Thoracic aorta (tissue), 2 donors: ENCODE measurements around the gene GPR31. TPM values are rescaled to one million over a fixed set of nuclear protein-coding genes. Genes with fewer than 3 reads are reported as not detected.

Experiments used
- ATAC-seq: fragments of 150-250 bp; one replicate; pipeline ENCODE4 v1.8.0; 2017; ENCODE audit warnings: low read depth; ENCODE audit not compliant: insufficient number of reproducible peaks, low FRiP score
- DNase-seq: peaks from one replicate; pipeline ENCODE4 v3.0.0-alpha.2; 2020; ENCODE audit warnings: low spot score
- H3K27ac ChIP-seq, 2 donors: fragments of 200-600 bp; sonication (generic); 1 replicate in 1 of 2; 2 replicates in 1 of 2; pipeline ENCODE4 v1.5.1; 2016; ENCODE audit warnings: mild to moderate bottlenecking in 2 of 2, moderate library complexity in 2 of 2
- H3K27me3 ChIP-seq: fragments of 200-600 bp; sonication (generic); replicated peaks from 2 replicates; pipeline ENCODE4 v1.6.0; 2016; ENCODE audit warnings: mild to moderate bottlenecking; ENCODE audit not compliant: insufficient read depth
- H3K36me3 ChIP-seq: fragments of 200-600 bp; sonication (generic); one replicate; pipeline ENCODE4 v1.5.1; 2016
- H3K4me1 ChIP-seq, 2 donors: fragments of 200-600 bp; sonication (generic); 1 replicate in 1 of 2; 2 replicates in 1 of 2; pipeline versions ENCODE4 v1.5.1 to v1.6.0; 2016; ENCODE audit warnings: low read depth in 2 of 2, mild to moderate bottlenecking in 1 of 2; ENCODE audit not compliant: control insufficient read depth in 1 of 2
- H3K4me3 ChIP-seq: fragments of 200-600 bp; sonication (generic); 2 replicates; pipeline ENCODE4 v1.5.1; 2016; ENCODE audit warnings: mild to moderate bottlenecking
- H3K9me3 ChIP-seq: fragments of 200-600 bp; sonication (generic); 2 replicates; pipeline ENCODE4 v1.5.1; 2016
- CTCF ChIP-seq: fragments of 200-600 bp; sonication (generic); IDR thresholded peaks from one replicate; pipeline ENCODE4 v1.5.1; 2019; ENCODE audit warnings: antibody characterized with exemption
- total RNA-seq, 2 donors: library from RNA; depleted of rRNA; stranded (reverse); fragments of >200 nt; gene quantifications; one replicate each; pipeline versions ENCODE4 v1.1.0 to v1.2.3, GENCODE V29; 2016

The GPR31 gene
- total RNA-seq, 2 donors from 2014 or later: not detected

- DNase-seq (no peak), ATAC-seq (no peak)
- Histone ChIP-seq H3K27me3 (no peaks in the 10 kb centered on the region), H3K9me3 (no peaks in the 10 kb centered on the region), H3K4me1 (no peaks in the 10 kb centered on the region), H3K36me3 (no peaks in the 10 kb centered on the region), H3K27ac (no peak overlapping the region), H3K4me3 (no peak overlapping the region)
- no peak for TF ChIP-seq CTCF
These were observed 11.6 kb downstream of the GPR31 start for GRCh38 chr6:167146135-167146534.

GRCh38 chr6:167145461-167145860, 12.3 kb downstream of the GPR31 start:
- Histone ChIP-seq H3K4me1 (no peaks in the 10 kb centered on the region), H3K27me3 (no peaks in the 10 kb centered on the region), H3K9me3 (no peaks in the 10 kb centered on the region), H3K4me3 (no peak overlapping the region), H3K36me3 (no peaks in the 10 kb centered on the region), H3K27ac (no peak overlapping the region)
- DNase-seq (no peak), ATAC-seq (no peak)
- TF ChIP-seq CTCF: no peak

GRCh38 chr6:167143041-167143440, 14.7 kb downstream of the GPR31 start:
- no peak for TF ChIP-seq CTCF
- DNase-seq (no peak), ATAC-seq (no peak)
- no peaks in the 10 kb centered on the region for H3K27me3 ChIP-seq
- H3K4me3 ChIP-seq: no peak overlapping the region
- H3K27ac ChIP-seq: no peak overlapping the region
- no peaks in the 10 kb centered on the region for H3K4me1 ChIP-seq
- no peaks in the 10 kb centered on the region for H3K36me3 ChIP-seq
- no peaks in the 10 kb centered on the region for H3K9me3 ChIP-seq

GRCh38 chr6:167142433-167142761, 15.4 kb downstream of the GPR31 start:
- Histone ChIP-seq H3K4me1 (no peaks in the 10 kb centered on the region), H3K9me3 (no peaks in the 10 kb centered on the region), H3K36me3 (no peaks in the 10 kb centered on the region), H3K27me3 (no peaks in the 10 kb centered on the region), H3K4me3 (no peak overlapping the region), H3K27ac (no peak overlapping the region)
- TF ChIP-seq CTCF: peak; percentile 5
- ATAC-seq (no peak), DNase-seq (no peak)

GRCh38 chr6:167141667-167142432, 15.9 kb downstream of the GPR31 start:
- H3K4me1 ChIP-seq: no peaks in the 10 kb centered on the region
- no peak for ATAC-seq
- peak; percentile 19 for TF ChIP-seq CTCF
- H3K4me3 ChIP-seq: no peak overlapping the region
- no peak overlapping the region for H3K27ac ChIP-seq
- H3K27me3 ChIP-seq: no peaks in the 10 kb centered on the region
- no peak for DNase-seq
- no peaks in the 10 kb centered on the region for H3K9me3 ChIP-seq
- no peaks in the 10 kb centered on the region for H3K36me3 ChIP-seq
